Pons (tissue), 1 donor: Measurements from ENCODE around the gene RALGPS1.
"Not testable (repeated sequence)": the region's sequence is repeated elsewhere in the genome, so short reads cannot be mapped to it uniquely, and the experiment has no call there.

Experiments used
- DNase-seq: peaks from one replicate; pipeline ENCODE4 v3.0.0-alpha.2; 2016; ENCODE audit warnings: low spot score

RALGPS1 gene

DNA sequence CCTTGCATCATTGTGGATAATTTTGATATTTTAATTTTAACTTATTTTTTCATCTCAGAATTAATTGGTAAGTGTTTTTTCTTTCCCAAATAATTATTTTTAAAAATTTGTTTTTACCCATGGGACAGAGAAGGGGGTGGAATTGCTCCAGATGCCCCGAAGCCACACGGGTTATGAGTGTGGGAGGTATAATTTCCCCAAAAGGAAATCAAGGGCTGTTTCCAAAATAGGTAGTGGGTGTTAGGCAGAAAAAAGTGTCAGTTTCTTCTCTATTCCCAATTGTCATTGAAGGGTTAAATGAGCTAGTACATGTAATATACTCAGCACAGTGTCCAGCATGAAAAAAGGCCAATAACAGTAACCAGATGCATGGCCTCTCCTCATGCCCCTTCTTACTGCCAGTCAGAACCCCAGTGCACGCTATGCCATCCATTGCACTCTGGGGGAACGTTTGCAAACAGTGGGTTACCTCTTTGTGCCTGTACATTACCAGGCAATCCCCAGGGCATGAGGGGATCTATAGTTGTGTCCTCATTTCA lies 244.3 kb downstream of the RALGPS1 start:
- DNase-seq: no peak

DNA sequence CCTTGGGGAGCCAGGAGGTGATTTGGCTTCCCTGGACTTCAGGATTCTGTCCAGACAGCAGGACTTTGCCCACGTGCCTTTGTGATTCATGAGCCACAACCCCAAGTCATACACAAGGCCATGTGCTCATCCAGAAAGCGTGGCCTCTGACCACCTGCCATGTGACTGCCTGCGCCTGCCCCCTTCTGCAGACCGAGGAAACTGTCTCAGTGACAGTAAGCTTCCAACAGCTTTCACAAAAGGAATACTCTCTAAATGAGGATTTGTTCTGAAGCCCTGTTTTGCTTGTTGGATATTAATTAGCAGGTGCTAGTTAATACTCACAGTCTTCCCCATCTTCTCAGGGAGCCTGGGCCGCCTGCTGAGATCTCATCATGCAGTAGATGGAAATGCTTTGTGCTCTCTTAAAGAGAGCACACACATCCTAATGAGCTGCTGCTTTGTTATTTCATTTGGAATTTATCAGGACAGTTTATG lies 244.8 kb downstream of the RALGPS1 start:
- peak; percentile 85 for DNase-seq

GRCh38 chr9:127159949-127160610 lies 245.5 kb downstream of the RALGPS1 start:
- DNase-seq: peak; percentile 62

DNA sequence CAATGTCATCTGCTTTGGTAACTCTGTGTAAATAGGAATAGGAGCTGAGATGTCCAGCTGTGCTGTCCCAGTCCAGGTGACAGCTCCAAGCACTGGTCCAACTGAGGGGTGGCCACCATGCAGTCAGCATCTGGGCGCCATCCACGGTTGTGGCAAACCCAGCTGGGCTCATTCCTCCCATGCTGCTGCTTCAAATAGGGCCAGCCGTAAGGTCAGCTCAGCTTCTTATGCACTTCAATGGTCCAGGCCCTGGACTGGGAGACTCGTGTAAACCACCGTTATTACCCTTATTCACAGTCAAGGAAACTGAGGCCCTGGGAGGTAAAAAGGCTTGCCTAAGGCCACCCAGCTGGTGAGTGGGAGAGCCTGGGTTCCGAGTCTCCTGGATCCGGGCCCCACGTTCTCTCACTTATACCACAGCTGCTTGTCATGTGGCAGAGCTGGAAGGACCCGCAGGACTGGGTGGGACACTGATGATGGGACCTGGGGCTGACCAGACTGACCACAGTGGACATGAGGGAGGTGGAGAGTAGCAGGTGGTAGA lies 246.6 kb downstream of the RALGPS1 start:
- DNase-seq: no peak

DNA sequence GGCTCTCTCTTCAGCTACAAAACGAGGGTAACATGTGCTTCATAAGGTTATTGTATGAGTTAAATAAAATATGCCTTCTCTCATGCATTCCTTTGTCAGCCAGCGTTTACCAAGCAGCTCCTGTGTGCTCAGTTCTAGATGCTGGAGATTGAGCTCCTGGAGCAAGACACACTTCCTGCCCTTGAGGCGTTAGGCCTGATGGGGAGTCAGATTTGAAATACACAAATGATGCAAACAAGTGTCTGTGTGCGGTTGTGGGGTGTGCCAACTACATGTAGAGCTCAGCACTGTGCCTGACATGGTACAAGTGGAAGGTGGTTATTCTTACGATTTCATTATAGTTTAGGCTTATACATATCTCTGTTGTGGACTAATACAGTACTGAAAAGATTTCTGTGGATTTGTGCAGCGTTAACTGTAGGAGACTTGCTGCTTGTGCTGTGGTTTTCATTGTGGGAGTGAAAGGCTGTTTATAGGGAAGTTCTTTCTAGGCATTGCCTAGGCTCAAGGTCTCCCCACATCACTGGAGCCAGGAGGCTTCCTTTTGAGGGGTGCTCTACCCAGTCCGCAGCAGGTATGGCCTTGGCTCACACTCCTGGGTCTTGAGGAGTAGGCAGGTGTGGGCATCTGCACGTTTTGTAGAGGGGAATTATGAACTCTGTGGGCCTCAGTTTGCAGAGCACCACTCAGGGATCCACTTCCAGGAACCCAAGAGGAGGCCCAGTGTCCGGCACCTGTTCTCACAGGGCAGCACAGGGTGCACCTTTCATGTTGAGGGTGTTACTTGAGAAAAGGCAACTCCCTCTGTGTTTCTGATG lies 247.7 kb downstream of the RALGPS1 start:
- no peak for DNase-seq

DNA sequence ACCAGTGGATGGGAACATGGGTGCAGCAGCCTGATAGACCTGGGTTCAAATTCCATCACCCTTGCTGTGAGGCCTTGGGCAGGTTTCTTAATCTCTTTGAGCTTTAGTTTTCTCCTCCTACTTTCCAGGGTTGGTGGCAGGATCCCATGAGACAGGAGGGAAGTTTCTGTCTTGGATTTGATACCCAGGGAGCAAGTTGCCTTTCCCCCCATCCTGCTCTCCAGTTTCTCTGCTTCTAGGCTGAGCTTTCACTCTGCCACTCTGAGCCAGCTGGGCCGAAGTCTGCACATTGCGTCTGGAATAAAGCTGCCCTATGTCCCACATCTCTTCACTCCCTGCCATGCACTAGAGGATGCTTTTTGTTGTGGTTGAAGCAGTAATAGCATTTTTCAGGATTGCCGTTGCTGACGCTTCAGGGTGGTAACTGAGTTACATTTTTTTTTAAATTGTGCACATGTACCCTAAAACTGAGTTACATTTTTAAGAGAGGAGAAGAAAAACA lies 248.3 kb downstream of the RALGPS1 start:
- peak; percentile 79 for DNase-seq

DNA sequence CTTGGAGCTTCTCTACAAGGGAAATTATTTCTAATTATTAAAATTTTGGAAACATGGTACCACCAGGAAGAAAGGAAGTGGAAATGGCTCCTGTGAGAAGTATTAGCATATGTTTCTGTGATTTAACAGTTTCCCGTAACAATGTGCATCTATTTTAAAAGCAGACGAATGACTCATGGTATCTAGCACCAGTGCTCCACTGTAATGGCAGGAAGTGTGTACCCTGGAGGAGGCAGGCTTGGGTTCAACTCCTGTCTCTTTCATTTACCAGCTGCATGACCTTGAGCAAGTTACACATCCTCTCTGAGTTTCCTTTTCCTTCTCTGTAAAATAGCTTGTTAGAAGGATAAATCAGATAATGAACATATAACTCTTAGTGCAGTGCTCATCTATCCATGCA lies 248.8 kb downstream of the RALGPS1 start:
- no peak for DNase-seq

DNA sequence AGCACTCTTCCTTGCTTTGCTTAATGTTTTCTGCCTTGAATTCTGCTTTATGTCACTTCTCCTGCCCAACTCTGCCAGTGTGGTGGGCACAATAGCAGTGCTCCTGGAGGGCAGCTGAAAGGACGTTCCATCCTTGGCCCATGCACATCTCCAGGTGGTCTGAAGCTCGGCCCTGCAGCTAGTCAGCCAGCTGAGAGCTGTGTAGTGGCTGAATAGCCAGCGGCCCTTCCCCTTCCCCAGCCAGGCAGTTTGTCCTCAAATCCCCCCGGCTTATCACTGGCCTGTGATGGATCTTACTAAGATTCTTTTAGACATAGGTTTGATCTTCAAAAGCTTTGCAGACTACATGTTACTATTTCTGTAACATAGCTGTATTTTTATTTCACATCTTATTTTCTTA lies 250.5 kb downstream of the RALGPS1 start:
- no peak for DNase-seq

DNA sequence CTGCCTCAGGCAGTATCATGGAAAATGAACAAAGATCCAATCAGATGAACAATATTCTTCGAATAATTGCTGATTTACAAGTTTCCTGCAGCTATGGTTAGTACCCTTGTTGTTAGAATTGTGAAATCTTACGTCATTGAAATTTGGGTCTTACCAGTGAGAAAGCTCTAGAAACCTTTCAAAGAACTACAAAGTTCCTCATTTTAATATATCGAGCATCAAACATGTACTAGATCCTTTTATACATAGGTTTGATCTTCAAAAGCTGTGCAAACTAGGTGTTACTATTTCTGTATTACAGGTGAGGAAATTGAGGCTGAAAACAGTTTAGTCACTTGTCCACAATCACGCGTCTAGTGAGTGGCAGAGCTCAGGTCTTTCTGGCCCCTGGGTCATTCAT lies 251.5 kb downstream of the RALGPS1 start:
- DNase-seq: no peak

DNA sequence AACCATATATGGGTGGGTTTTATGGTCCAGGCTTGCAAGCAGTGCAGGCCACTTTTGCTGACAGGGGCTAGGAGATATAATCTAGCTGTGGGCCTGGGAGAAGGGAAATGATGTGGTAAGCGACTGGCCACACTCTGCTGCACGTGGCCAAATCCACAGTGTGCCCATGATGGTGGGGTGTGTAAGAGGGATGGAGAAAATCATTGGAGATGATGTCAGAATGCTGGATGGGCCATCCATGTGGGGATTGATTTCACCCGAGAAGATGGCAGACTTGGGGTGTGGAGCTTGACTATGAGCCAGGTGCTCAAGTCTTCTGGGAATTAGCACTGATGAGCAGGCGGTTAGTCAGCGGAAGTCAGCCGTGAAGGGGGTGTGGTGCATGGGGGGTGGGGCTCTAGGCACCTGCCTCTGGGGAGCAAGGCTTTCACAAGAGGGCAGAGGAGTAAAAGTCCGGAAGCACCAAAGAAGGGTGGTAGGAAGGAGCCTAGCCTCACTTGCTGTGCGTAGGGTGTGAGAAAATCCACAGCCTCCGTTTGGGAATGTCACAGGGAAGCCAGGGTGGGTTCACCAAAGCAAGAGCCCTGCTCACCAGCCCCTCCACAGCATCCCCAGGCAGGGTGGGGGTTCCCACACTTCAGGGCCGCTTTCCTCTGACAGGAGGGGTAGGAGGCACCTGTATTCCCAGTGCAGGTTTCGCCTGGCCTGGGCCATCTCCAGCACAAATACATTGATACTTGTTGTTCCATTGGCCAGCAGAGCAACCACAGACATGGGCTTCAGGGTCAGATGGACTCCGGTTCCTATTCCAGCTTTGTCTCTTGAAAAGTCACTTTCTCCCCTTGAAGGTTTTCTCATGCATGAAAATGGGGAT lies 252.3 kb downstream of the RALGPS1 start:
- DNase-seq: no peak

DNA sequence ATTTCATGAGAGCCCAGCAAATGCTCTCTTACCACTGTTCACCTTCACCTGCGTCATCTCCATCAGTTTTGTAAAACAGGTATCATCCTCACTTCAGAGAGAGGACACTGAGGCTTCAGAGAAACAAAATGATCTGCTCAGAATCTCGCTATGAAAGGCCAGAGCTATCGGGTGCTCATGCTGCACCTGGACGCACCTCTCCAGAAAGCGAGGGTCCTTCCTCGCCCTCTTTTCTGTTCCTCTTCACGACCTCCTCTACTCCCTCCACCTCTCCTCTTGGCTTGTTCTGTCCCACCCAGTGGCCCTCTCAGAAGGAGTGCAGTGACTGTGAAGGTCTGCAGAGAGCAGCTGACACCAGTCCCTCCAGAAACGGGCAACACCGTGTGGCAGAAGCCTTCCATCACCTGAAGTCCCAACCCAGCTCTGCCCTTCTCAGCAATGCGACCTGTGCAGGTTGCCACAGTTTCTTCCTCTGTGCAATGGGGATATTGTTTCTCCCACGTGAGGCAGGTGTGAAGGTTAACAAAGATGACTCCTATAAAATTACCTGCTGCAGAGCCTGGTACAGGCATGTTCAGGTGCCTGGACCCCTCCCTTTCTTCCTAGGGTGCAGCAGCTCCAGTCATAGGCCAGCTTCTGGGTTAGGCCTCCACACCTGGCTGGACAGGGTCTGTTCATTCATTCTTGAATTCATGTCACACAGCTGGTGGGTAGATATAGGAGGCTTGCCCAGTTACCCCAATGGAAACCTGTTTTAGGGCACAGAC lies 253.2 kb downstream of the RALGPS1 start:
- no peak for DNase-seq

DNA sequence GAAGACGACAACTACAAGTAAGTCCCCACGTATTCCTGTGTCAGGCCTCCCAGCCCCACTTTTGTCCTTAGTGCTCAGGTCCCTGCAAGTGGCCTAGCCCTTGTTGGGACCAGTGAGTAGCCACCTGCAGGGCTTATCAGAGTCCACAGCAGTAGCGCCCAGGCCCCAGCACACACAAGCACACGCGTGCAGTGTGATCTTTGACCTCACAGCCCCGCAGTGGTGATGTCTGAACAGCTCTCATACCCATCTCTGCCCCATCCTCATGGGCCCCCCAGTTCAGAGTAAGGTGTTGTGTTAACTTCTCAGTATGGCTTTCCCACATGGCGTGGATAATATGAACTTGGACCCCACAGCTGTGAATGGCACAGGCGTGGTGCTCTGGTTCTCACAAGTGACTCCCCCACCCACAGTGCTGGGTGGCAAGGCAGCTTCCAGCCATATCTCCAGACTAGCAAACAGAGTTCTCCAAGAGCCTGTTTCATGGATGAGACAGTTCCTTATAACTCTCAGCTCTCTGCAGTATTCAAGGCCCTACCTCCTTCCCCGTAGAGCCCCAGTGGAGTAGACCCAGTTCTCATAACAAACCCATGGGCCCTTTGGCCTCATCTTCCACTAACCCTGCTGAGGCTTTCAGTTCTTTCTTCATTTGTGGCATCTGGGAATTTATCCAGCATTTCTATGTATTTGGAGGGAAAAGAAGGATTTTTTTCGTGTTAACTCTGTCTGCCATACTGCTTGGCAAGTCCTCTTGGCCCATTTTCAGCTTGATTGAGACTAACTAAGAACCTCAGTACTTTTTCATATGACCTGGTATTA lies 254.4 kb downstream of the RALGPS1 start:
- DNase-seq: no peak

DNA sequence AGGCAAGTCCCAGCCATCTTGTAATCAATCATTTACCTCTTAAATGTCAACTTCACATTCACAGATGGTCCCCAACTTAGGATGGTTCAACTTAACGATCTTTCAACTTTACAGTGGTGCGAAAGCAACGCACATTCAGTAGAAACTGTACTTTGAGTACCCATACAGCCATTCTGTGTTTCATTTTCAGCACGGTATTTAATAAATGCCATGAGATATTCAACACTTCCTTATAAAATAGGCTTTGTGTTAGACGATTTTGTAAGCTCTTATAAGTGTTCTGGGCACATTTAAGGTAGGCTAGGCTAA lies 254.9 kb downstream of the RALGPS1 start:
- DNase-seq: no peak

GRCh38 chr9:127170103-127170502 lies 255.5 kb downstream of the RALGPS1 start:
- DNase-seq: no peak

DNA sequence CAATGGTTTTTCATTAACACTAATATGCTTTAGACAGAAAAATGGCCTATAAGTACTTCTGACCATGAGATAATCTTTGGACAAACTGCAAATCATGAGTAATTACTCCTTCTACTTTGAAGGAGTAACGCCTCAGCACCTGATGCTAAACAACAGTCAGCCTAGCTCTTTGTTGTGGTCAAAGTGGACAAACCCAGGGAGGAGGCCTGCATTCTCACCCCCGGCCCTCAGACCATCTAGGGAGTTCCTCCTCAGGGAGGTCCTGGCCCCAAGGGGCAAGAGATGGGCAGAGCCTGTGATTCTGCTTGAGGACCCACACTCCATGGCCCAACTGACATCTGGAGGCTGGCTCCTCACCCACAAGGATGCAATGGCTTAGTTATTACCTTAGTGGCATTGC lies 256.1 kb downstream of the RALGPS1 start:
- no peak for DNase-seq

GRCh38 chr9:127171348-127171747 lies 256.8 kb downstream of the RALGPS1 start:
- not testable (repeated sequence) for DNase-seq

- DNase-seq: no peak
These were observed 257.6 kb downstream of the RALGPS1 start for GRCh38 chr9:127172066-127172707.

GRCh38 chr9:127173063-127173462 lies 258.5 kb downstream of the RALGPS1 start:
- no peak for DNase-seq
